Adrenal gland (tissue), 12 donors: ENCODE data around the gene RNH1. TPM values are rescaled to one million over a fixed set of nuclear protein-coding genes. Genes with fewer than 3 reads are reported as not detected.

Experiments
- DNase-seq, 7 donors: peaks; one replicate each; pipeline ENCODE4 v3.0.0-alpha.2; 2019 to 2020
- H3K27ac ChIP-seq, 5 donors: fragments of 200-600 bp; sonication (generic) in 4 of 5; 1 replicate in 3 of 5; 2 replicates in 2 of 5; pipeline versions ENCODE4 v1.5.1 to v1.8.0; 2016 to 2020; ENCODE audit warnings: mild to moderate bottlenecking in 1 of 5
- H3K27me3 ChIP-seq: fragments of 200-600 bp; 2 replicates; pipeline ENCODE4 v1.8.0; 2021
- H3K36me3 ChIP-seq, 2 donors: fragments of 200-600 bp; replicated peaks in 1 of 2; 1 replicate in 1 of 2; 2 replicates in 1 of 2; pipeline versions ENCODE4 v1.5.1 to v1.8.0; 2018 to 2022
- H3K4me1 ChIP-seq, 2 donors: fragments of 200-600 bp; replicated peaks in 1 of 2; 1 replicate in 1 of 2; 2 replicates in 1 of 2; pipeline versions ENCODE4 v1.5.1 to v1.8.0; 2018 to 2021
- H3K4me3 ChIP-seq, 4 donors: fragments of 200-600 bp; sonication (generic) in 3 of 4; one replicate each; pipeline ENCODE4 v1.5.1; 2016 to 2018
- H3K9me3 ChIP-seq, 3 donors: fragments of 200-600 bp; sonication (generic) in 1 of 3; replicated peaks in 1 of 3; 1 replicate in 2 of 3; 2 replicates in 1 of 3; pipeline versions ENCODE4 v1.5.1 to v1.8.0; 2016 to 2021
- CTCF ChIP-seq, 6 experiments: fragments of 450-650 bp in 4 of 6; fragments of 200-600 bp in 2 of 6; sonication (generic) in 1 of 6; IDR thresholded peaks; 1 replicate in 5 of 6; 2 replicates in 1 of 6; pipeline versions ENCODE4 v1.5.1 to v1.8.0; 2016 to 2021; ENCODE audit warnings: antibody characterized with exemption in 6 of 6, mild to moderate bottlenecking in 2 of 6, moderate library complexity in 1 of 6
- POLR2A ChIP-seq, 2 donors: fragments of 450-650 bp; IDR thresholded peaks; one replicate each; pipeline ENCODE4 v1.6.1; 2017; ENCODE audit warnings: antibody characterized with exemption in 2 of 2, mild to moderate bottlenecking in 2 of 2, moderate library complexity in 1 of 2
- WGBS, 4 donors: extraction: QIAGEN DNeasy Blood & Tissue Kit in 2 of 4; methylation state at CpG; one replicate each; pipeline versions ENCODE4 v1.1.5 to v1.1.7; 2013 to 2017; 5-methylcytosine and 5-hydroxymethylcytosine counted together
- intact Hi-C, 2 donors: fragments of 100-400 bp; cut with DNase I; formaldehyde crosslinking; loops; one replicate each; pipeline versions ENCODE4 v1.14.1 to v1.15.0; 2022 to 2023
- polyA plus RNA-seq, 3 donors: library from polyadenylated mRNA; stranded (reverse); fragments of 200-250 nt in 2 of 3; fragments of 350-450 nt in 1 of 3; fragmentation: Illumina TruSeq in 1 of 3; extraction: RNeasy Lipid Tissue Mini Kit (QIAGEN cat#74804) in 1 of 3; gene quantifications; one replicate each; pipeline ENCODE4 v1.2.3, GENCODE V29; 2013 to 2014
- total RNA-seq, 9 donors: library from RNA; depleted of rRNA in 4 of 9; stranded (reverse); fragments of >200 nt in 4 of 9; fragments of 120-200 nt in 1 of 9; fragmentation: NEBNext Ultra II Directional in 1 of 9; extraction: Animal tissue kit (Norgen Biotek cat#: 25700) in 1 of 9; gene quantifications; one replicate each; pipeline versions ENCODE4 v1.1.0 to v1.2.4, GENCODE V29; 2013 to 2023
- donor health status: healthy with polysubstance abuse.
- donor health status: Bipolar disorder and iron deficiency.
- donor health status: DM: yes; HTN: yes; CAD: no.
- donor health status: DM: no; HTN: no; CAD: no.
- donor health status: DM: no; HTN: no; CAD: no.
- donor health status: DM: yes; HTN: yes; CAD: no.

RNH1 gene
- total and polyA plus RNA-seq, 12 donors = 36.3 to 342 (median 205) TPM

- H3K4me3 ChIP-seq = no peak overlapping the region
- no peaks in the 10 kb centered on the region for H3K27me3 ChIP-seq
- H3K36me3 ChIP-seq = peaks cover 0 to 33% of the 10 kb centered on the region in 2 donors
- no peak for DNase-seq
- TF ChIP-seq CTCF (IDR thresholded peaks at IDR 0.05) (no peak), POLR2A (IDR thresholded peaks at IDR 0.05) (no peak)
- H3K4me1 ChIP-seq = no peaks in the 10 kb centered on the region
- 92 to 100% (median 95%) methylated on average over 4 to 38 of the region's 38 CpGs for WGBS, 4 donors
- intact Hi-C loops = no loop called here
- H3K9me3 ChIP-seq = no peaks in the 10 kb centered on the region
- H3K27ac ChIP-seq = no peak overlapping the region
These were observed 16.7 kb downstream of the RNH1 start for GRCh38 chr11:490186-490929.

GRCh38 chr11:489610-490185 lies 17.3 kb downstream of the RNH1 start:
- Histone ChIP-seq H3K27ac (no peak overlapping the region), H3K4me1 (no peaks in the 10 kb centered on the region), H3K27me3 (no peaks in the 10 kb centered on the region), H3K36me3 (peaks cover 0 to 26% of the 10 kb centered on the region in 2 donors), H3K4me3 (no peak overlapping the region), H3K9me3 (no peaks in the 10 kb centered on the region)
- intact Hi-C loops = no loop called here
- TF ChIP-seq POLR2A (IDR thresholded peaks at IDR 0.05) = no peak
- TF ChIP-seq CTCF (IDR thresholded peaks at IDR 0.05) = no peak
- WGBS, 4 donors = 91 to 95% (median 94%) methylated on average over 15 to 37 of the region's 37 CpGs
- no peak for DNase-seq

GRCh38 chr11:488992-489391 lies 18.1 kb downstream of the RNH1 start:
- peaks cover 0 to 20% of the 10 kb centered on the region in 2 donors for H3K36me3 ChIP-seq
- no peak for TF ChIP-seq POLR2A (IDR thresholded peaks at IDR 0.05)
- no peak for TF ChIP-seq CTCF (IDR thresholded peaks at IDR 0.05)
- H3K9me3 ChIP-seq = no peaks in the 10 kb centered on the region
- intact Hi-C loops = no loop called here
- H3K4me1 ChIP-seq = no peaks in the 10 kb centered on the region
- DNase-seq = no peak
- no peak overlapping the region for H3K4me3 ChIP-seq
- H3K27me3 ChIP-seq = no peaks in the 10 kb centered on the region
- no peak overlapping the region for H3K27ac ChIP-seq
- WGBS, 4 donors = 87 to 96% (median 92%) methylated on average over 9 to 19 of the region's 19 CpGs

GRCh38 chr11:488579-488978 lies 18.5 kb downstream of the RNH1 start:
- H3K4me1 ChIP-seq = no peaks in the 10 kb centered on the region
- 90 to 92% (median 91%) methylated on average over 7 to 19 of the region's 19 CpGs for WGBS, 4 donors
- no peaks in the 10 kb centered on the region for H3K27me3 ChIP-seq
- no peak for DNase-seq
- peaks cover 0 to 17% of the 10 kb centered on the region in 2 donors for H3K36me3 ChIP-seq
- TF ChIP-seq POLR2A (IDR thresholded peaks at IDR 0.05) (no peak), CTCF (IDR thresholded peaks at IDR 0.05) (no peak)
- intact Hi-C loops = no loop called here
- no peak overlapping the region for H3K4me3 ChIP-seq
- no peak overlapping the region for H3K27ac ChIP-seq
- H3K9me3 ChIP-seq = no peaks in the 10 kb centered on the region
